ENCODE data around the gene TRMT2A.

DNA sequence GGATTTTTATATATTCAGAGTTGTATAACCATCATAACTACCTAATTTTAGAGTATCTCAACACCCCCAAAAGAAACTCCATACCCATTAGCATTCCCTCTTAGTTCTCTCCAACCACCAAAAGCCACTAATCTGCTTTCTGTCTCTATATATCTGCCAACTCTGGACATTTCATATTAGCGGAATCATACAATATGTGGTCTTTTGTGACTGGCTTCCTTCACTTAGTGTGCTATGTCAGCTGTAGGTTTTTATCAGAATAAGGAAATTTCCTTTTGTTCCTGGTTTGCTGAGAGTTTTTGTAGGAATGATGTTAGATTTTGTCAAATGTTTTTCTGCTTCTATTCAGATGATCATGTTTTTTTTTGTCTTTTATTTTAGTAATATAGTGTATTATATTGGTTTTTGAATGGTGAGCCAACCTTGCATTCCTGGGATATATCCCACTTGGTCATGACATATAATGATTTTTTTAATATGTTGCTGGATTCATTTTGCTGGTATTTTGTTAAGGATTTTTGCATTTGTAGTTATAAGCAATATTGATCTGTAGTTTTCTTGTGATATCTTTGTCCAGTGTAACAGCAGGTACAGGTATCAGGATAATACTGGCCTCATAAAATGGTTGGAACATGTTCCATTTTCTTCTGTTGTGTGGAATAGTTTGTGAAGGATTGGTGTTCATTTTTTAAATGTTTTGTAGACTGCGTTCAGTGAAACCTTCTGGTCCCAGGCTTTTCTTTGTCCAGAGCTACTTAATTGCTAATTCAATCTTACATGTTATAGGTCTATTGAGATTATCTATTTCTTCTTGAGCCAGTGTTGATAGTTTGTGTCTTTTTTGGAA is 20.2 kb downstream of the TRMT2A start:
- TF ChIP-seq, protein P1, sequence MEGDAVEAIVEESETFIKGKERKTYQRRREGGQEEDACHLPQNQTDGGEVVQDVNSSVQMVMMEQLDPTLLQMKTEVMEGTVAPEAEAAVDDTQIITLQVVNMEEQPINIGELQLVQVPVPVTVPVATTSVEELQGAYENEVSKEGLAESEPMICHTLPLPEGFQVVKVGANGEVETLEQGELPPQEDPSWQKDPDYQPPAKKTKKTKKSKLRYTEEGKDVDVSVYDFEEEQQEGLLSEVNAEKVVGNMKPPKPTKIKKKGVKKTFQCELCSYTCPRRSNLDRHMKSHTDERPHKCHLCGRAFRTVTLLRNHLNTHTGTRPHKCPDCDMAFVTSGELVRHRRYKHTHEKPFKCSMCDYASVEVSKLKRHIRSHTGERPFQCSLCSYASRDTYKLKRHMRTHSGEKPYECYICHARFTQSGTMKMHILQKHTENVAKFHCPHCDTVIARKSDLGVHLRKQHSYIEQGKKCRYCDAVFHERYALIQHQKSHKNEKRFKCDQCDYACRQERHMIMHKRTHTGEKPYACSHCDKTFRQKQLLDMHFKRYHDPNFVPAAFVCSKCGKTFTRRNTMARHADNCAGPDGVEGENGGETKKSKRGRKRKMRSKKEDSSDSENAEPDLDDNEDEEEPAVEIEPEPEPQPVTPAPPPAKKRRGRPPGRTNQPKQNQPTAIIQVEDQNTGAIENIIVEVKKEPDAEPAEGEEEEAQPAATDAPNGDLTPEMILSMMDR (IDR thresholded peaks at IDR 0.05; ENCODE audit: low read length): no peak
- TF ChIP-seq EZH2 (optimal IDR thresholded peaks at IDR 0.05; ENCODE audit: low read depth, low read length): no peak
